HepG2 (cell line): ENCODE results near the gene F7. TPM values are rescaled to one million over a fixed set of nuclear protein-coding genes. Genes with fewer than 3 reads are reported as not detected.
A peak's percentile ranks its signal among the peaks of the same experiment; 100 is the strongest.

Source experiments
- ATAC-seq: fragments of 200-7000 bp; cut with Tn5 transposase; 3 replicates; pipeline ENCODE4 v1.9.1; 2020; ENCODE audit warnings: mild to moderate bottlenecking, moderate library complexity
- BruUV-seq: library from RNA; stranded (reverse); fragments of 400-500 nt; replicated peaks from 2 replicates; lab custom pipeline; 2021; lab: Mats Ljungman, UMichigan
- CTCF ChIA-PET: fragments of 300-600 bp; formaldehyde crosslinking; extraction: SDS; loops from one replicate; lab custom pipeline; 2021; ENCODE audit warnings: low total read pairs, inconsistent platforms, low intra/inter-chr PET ratio; lab: Yijun Ruan, JAX
- POLR2A ChIA-PET: fragments of 350-600 bp; sonication (Branson Sonifier 250); formaldehyde crosslinking; loops from one replicate; lab custom pipeline; 2020; ENCODE audit warnings: antibody characterized with exemption, inconsistent platforms; lab: Yijun Ruan, JAX
- DNase-seq: peaks from one replicate; pipeline ENCODE4 v3.0.0-alpha.2; 2015; ENCODE audit warnings: low spot score
- FAIRE-seq: peaks from 3 replicates; lab custom pipeline; 2011; peaks lifted over from hg19 to GRCh38; lab: Jason Lieb, UNC
- H2AFZ ChIP-seq: one replicate; pipeline ENCODE4 v1.6.1; 2011; ENCODE audit warnings: low read length, inconsistent platforms
- H3K27ac ChIP-seq: fragments of 300-600 bp; 3 replicates; pipeline ENCODE4 v1.8.0; 2011; ENCODE audit warnings: mixed run types, mild to moderate bottlenecking, mixed read lengths, low read length, inconsistent platforms; ENCODE audit not compliant: insufficient read depth; ENCODE audit errors: extremely low read length
- H3K27me3 ChIP-seq, 2 experiments: fragments of 200-600 bp in 1 of 2; 2 replicates in 1 of 2; 3 replicates in 1 of 2; pipeline versions ENCODE4 v1.6.0 to v1.8.0; 2011; ENCODE audit warnings: low read length in 2 of 2, mild to moderate bottlenecking in 2 of 2, moderate library complexity in 2 of 2, inconsistent platforms in 1 of 2; ENCODE audit not compliant: insufficient read depth in 2 of 2, control insufficient read depth in 1 of 2
- H3K36me3 ChIP-seq, 2 experiments: fragments of 200-600 bp in 1 of 2; replicated peaks in 1 of 2; 2 replicates in 1 of 2; 3 replicates in 1 of 2; pipeline versions ENCODE4 v1.5.1 to v1.8.0; 2011; ENCODE audit warnings: low read length in 2 of 2, inconsistent platforms in 1 of 2; ENCODE audit not compliant: insufficient read depth in 2 of 2, control insufficient read depth in 1 of 2
- H3K4me1 ChIP-seq: 2 replicates; pipeline ENCODE4 v1.5.1; 2012; ENCODE audit warnings: low read length, inconsistent platforms; ENCODE audit not compliant: insufficient read depth
- H3K4me2 ChIP-seq: 2 replicates; pipeline ENCODE4 v1.6.0; 2011; ENCODE audit warnings: low read depth, low read length, inconsistent platforms
- H3K4me3 ChIP-seq, 3 experiments: fragments of 200-600 bp in 1 of 3; sonication (generic), shearing (Covaris generic) in 1 of 3; replicated peaks in 1 of 3; 2 replicates each; pipeline ENCODE4 v1.5.1; 2011 to 2016; ENCODE audit warnings: low read length in 3 of 3, inconsistent platforms in 2 of 3, low read depth in 2 of 3, mild to moderate bottlenecking in 2 of 3, control low read depth in 1 of 3, mixed read lengths in 1 of 3; ENCODE audit not compliant: insufficient read depth in 1 of 3
- H3K79me2 ChIP-seq: one replicate; pipeline ENCODE4 v1.6.1; 2011; ENCODE audit warnings: low read length, inconsistent platforms; ENCODE audit not compliant: insufficient read depth
- H3K9ac ChIP-seq: 2 replicates; pipeline ENCODE4 v1.6.0; 2011; ENCODE audit warnings: mild to moderate bottlenecking, low read depth, low read length, inconsistent platforms; ENCODE audit not compliant: insufficient read depth
- H3K9me3 ChIP-seq: 2 replicates; pipeline ENCODE4 v1.5.1; 2012; ENCODE audit warnings: mild to moderate bottlenecking, low read length
- H4K20me1 ChIP-seq: 2 replicates; pipeline ENCODE4 v1.6.0; 2011; ENCODE audit warnings: inconsistent platforms, mild to moderate bottlenecking, low read length, moderate library complexity; ENCODE audit not compliant: insufficient read depth
- AGO2 ChIP-seq: fragments of 200-400 bp; formaldehyde crosslinking; optimal IDR thresholded peaks from 2 replicates; pipeline ENCODE3; 2017; ENCODE audit warnings: mild to moderate bottlenecking, low read depth, low read length, moderate library complexity
- KIAA2018 ChIP-seq: sonication (generic); formaldehyde crosslinking; IDR thresholded peaks from 2 replicates; pipeline ENCODE4 v1.5.0; 2020; ENCODE audit warnings: mild to moderate bottlenecking, missing genetic modification reagents, borderline replicate concordance
- RARG ChIP-seq: sonication (generic); formaldehyde crosslinking; IDR thresholded peaks from 2 replicates; pipeline ENCODE4 v1.4.0; 2020; ENCODE audit warnings: low read depth, mild to moderate bottlenecking, missing genetic modification reagents
- REPIN1 ChIP-seq: sonication (generic); formaldehyde crosslinking; IDR thresholded peaks from 2 replicates; pipeline ENCODE4 v1.8.0; 2022; ENCODE audit warnings: missing genetic modification reagents, low read depth, mild to moderate bottlenecking, borderline replicate concordance
- YY1 ChIP-seq: IDR thresholded peaks from 2 replicates; pipeline ENCODE4 v1.6.1; 2011; ENCODE audit warnings: low read length, low read depth, moderate library complexity, mild to moderate bottlenecking; ENCODE audit not compliant: insufficient read depth, insufficient replicate concordance
- ZFP62 ChIP-seq: sonication (generic); formaldehyde crosslinking; IDR thresholded peaks from 2 replicates; pipeline ENCODE4 v1.4.0; 2020; ENCODE audit warnings: missing genetic modification reagents
- ZNF468 ChIP-seq: sonication (generic); formaldehyde crosslinking; IDR thresholded peaks from 2 replicates; pipeline ENCODE4 v1.8.0; 2022; ENCODE audit warnings: mild to moderate bottlenecking, moderate library complexity, missing genetic modification reagents
- ZNF572 ChIP-seq: sonication (generic); formaldehyde crosslinking; IDR thresholded peaks from 2 replicates; pipeline ENCODE4 v1.5.1; 2020; ENCODE audit warnings: mild to moderate bottlenecking, missing genetic modification reagents
- WGBS: methylation state at CpG from one replicate; pipeline ENCODE4 v1.1.6; 2017; ENCODE audit warnings: low lambda C conversion rate; 5-methylcytosine and 5-hydroxymethylcytosine counted together
- in situ Hi-C: cut with HindIII; loops from 2 replicates; pipeline ENCODE4 v1.10.0; 2017; ENCODE audit warnings: low pct_unique_long_range_greater_than_20kb; ENCODE audit not compliant: extremely low pct_ligation_motif_present
- intact Hi-C: fragments of 100-400 bp; cut with micrococcal nuclease; formaldehyde crosslinking; loops from one replicate; pipeline ENCODE4 v1.10.0; 2022; ENCODE audit not compliant: unreplicated experiment
- polyA plus RNA-seq, 8 experiments: library from polyadenylated mRNA; depleted of rRNA in 3 of 8; stranded (reverse) in 7 of 8; unstranded in 1 of 8; fragments of >200 nt; fragmentation: Illumina TruSeq in 4 of 8; extraction: Trizol in 4 of 8; gene quantifications; 2 replicates each; pipeline versions ENCODE4 v1.2.1 to v1.2.3, GENCODE V29; 2011 to 2016; ENCODE audit warnings: low read depth in 4 of 8, missing spikeins in 1 of 8, mixed read lengths in 1 of 8; ENCODE audit not compliant: insufficient read depth in 1 of 8
- total RNA-seq, 5 experiments: library from RNA; depleted of rRNA; stranded (reverse); fragments of >200 nt; fragmentation: Illumina TruSeq; extraction: Trizol; gene quantifications; 2 replicates each; pipeline ENCODE4 v1.2.3, GENCODE V29; 2016; ENCODE audit warnings: low read depth in 1 of 5

Gene F7
- total and polyA plus RNA-seq, 2 of the 13 experiments (the other 11 are each of a cell fraction or from before 2014, with no cell fraction given) = 12.6 to 26.5 TPM

GRCh38 chr13:113091211-113091771, 14.3 kb upstream of the F7 start:
- POLR2A ChIA-PET = no interaction called here
- TF ChIP-seq AGO2 (peak; percentile 61), ZFP62 (CRISPR knock-in tag) (no peak)
- FAIRE-seq (no peak), ATAC-seq (no peak), DNase-seq (no peak)
- no peak overlapping the region for H3K27ac ChIP-seq
- peaks cover 7 to 30% of the 10 kb centered on the region in 2 experiments; a peak in 4 of 5 replicates for H3K36me3 ChIP-seq
- in situ Hi-C loops = no loop called here
- H3K79me2 ChIP-seq = no peaks in the 10 kb centered on the region
- 93% methylated on average over 21 of the region's 30 CpGs for WGBS
- CTCF ChIA-PET = no interaction called here
- H3K4me2 ChIP-seq = no peak overlapping the region
- no peaks in the 10 kb centered on the region for H3K27me3 ChIP-seq
- H3K4me1 ChIP-seq = no peaks in the 10 kb centered on the region
- H2AFZ ChIP-seq = no peak overlapping the region
- H3K9ac ChIP-seq = no peak overlapping the region
- no peak overlapping the region for H3K4me3 ChIP-seq
- intact Hi-C loops = no loop called here
- H4K20me1 ChIP-seq = no peaks in the 10 kb centered on the region
- H3K9me3 ChIP-seq = no peaks in the 10 kb centered on the region
- BruUV-seq = no TSS peak

GRCh38 chr13:113091891-113092775, 13.5 kb upstream of the F7 start:
- Histone ChIP-seq H3K4me3 (no peak overlapping the region), H3K9me3 (no peaks in the 10 kb centered on the region), H3K9ac (no peak overlapping the region), H4K20me1 (no peaks in the 10 kb centered on the region), H3K36me3 (peaks cover 7 to 25% of the 10 kb centered on the region in 2 experiments; a peak in 4 of 5 replicates), H3K27me3 (no peaks in the 10 kb centered on the region), H2AFZ (no peak overlapping the region), H3K4me2 (no peak overlapping the region), H3K4me1 (no peaks in the 10 kb centered on the region), H3K27ac (no peak overlapping the region), H3K79me2 (no peaks in the 10 kb centered on the region)
- WGBS = 95% methylated on average over 19 of the region's 33 CpGs
- no peak for FAIRE-seq
- POLR2A ChIA-PET = no interaction called here
- DNase-seq = no peak
- intact Hi-C loops = no loop called here
- CTCF ChIA-PET = no interaction called here
- no peak for ATAC-seq
- no TSS peak for BruUV-seq
- in situ Hi-C loops = no loop called here
- no peak for TF ChIP-seq ZNF468
- no peak for TF ChIP-seq RARG
- no peak for TF ChIP-seq ZNF572 (CRISPR knock-in tag)
- TF ChIP-seq YY1 = no peak
- TF ChIP-seq KIAA2018 (CRISPR knock-in tag) = no peak
- TF ChIP-seq REPIN1 (CRISPR knock-in tag) = no peak
